Measurements from ENCODE around the gene CALML4.
"Not testable (repeated sequence)": the region's sequence is repeated elsewhere in the genome, so short reads cannot be mapped to it uniquely, and the experiment has no call there.

The CALML4 gene

DNA sequence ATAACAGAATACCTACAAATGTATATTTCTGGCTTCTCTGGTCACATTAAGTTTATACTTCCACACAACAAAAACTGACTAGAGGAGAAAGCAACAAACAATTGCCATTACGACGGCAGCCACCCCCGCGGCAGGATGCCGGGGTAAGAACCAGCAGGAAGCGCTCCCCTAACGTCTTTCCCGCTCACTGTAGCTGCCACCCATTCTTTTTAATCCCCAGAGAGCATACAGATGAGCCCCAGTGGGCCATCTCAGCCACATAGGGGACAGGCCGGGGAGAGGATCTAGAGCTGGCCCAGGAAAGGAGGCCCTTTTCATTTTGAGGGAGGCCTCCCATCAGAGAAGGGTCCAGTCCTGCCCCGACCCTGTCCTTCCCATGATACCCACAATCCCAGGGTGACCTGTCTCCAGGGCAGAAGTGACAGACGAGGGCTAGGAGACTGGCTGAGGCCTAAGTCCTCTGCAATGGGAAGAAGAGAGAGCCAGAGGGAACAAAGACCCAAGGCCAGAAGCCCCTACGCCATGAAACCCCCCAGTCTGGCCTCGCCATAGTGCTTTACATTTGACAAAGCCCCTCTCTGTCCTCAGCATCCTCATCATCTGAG, 3.6 kb upstream of the CALML4 start:
- in situ Hi-C loops (cut with MboI; ENCODE audit: low sequenced_read_pairs) = no loop called here

DNA sequence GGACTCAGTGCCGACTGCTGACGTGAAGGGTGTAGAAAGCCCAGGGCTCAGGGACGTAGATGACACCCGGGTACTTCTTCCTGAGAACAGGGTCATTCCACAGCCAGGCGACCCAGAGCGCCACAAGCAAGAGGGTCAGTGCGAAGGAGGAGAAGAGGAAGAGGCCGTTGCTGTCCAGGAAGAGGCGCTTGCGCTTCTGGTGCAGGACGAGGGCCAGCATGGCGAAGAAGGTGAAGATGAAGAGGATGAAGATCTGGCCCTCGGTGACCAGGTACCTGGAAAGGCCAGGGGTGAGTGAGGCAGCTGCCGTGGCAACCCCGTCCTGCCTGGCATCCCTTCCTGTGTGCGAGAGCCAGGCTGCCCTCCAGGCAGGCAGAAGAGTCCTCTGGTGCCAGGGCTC, 3.0 kb upstream of the CALML4 start:
- in situ Hi-C loops (cut with MboI; ENCODE audit: low sequenced_read_pairs) = no loop called here

DNA sequence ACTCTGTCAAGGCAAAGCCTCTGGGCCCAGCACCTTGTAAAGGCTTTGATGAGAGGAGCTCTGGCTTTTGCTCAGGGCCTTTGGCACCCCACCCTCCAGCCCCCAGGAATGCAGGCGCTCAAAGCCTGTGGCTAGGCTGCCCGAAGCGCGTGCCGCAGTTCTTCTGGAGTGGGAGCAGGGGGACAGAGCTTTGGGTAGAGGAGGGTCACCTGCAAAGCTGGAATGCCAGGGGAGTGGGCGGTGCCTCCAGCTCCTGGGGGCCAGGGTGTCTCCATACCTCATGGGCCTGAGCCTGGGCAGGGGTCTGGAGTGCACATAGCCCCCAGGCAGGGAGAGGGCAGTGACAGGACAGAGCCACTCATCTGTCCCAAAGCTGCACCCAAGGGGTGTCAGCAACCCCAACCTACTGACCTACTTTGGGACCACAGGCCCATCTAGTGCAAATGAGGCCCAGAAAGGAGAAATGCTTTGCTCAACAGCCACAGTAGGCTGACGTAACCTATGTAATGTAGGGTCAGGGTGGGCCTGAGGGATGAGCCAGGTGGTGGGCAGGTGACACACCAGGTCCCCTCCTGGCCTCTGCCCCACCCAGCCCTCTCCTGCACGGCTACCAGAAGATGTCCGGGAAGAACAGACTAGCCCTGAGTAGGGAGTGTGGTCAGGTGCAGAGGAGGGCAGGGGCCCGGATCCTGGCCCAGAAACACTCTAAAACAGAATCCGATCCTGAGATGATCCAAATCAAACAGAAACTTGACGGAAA, 2.2 kb upstream of the CALML4 start:
- in situ Hi-C loops (cut with MboI; ENCODE audit: low sequenced_read_pairs) = no loop called here

DNA sequence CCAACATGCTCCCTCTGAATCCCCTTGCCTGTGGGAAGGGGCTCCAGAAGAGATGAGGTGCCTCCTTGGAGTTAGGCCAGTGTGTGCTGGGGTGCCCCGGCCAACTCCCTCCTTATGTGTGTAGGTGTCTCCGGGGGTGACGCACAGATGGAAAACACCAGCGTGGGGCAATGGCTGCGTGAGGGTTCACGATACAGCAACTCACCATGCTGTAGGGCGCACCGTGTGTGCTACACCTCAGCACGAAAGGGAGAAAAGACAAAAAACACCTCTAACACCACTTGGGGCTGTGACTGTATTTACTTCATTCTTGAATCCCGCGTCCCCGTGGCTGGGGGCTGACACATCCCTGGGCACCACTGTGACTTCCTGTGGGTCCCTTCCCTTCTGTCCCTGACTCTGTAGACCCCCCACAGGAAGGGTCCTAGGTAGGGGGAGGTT, 1.6 kb upstream of the CALML4 start:
- in situ Hi-C loops (cut with MboI; ENCODE audit: low sequenced_read_pairs) = no loop called here

DNA sequence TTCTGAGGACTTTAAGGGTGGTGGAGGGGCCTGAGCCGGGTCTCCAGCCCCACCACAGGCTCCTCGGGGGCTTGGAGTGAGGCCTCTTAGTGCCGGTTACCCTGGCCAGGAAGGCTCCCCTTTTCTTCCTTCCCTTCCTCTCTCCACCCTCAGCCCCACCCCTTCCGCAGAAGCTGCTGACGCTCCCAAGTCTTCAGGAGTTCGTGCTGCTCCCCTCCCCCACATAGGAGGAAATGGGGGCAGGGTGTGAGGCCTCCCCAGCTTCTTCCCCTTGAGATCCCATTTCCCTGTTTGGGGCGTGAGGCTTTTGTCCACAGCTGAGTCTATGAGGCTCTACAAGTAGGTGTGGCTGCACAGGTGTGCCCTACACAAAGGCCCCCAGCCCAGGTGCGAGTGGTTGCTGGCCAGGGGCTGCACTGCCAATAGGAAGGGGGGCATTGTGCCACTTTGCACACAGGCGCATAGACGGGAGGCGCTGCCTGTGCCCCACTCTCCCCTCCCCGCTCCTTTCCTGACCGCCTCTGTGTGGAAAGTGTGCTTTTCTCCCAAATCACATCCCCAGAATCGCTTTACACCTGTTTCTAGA, 915 bp upstream of the CALML4 start:
- in situ Hi-C loops (cut with MboI; ENCODE audit: low sequenced_read_pairs) = no loop called here

DNA sequence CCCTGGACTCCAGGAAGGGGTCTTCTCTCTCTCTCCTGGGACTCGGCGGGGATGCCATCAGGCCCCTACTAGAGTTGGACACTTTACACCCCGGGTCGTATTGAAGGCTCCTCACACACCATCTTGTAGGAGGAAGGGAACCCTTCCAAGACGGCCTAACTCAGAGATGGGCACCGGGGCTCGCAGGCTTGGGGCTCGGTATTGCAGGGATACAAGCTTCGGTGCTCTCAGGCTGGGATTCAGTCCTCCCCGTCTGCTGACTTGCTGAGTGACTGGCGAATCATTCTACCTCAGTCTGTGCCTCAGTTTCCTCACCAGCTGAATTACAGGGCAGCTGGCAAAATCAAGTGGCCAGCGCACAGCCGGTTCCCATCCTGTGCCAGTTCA, 419 bp upstream of the CALML4 start:
- in situ Hi-C loops (cut with MboI; ENCODE audit: low sequenced_read_pairs) = no loop called here

DNA sequence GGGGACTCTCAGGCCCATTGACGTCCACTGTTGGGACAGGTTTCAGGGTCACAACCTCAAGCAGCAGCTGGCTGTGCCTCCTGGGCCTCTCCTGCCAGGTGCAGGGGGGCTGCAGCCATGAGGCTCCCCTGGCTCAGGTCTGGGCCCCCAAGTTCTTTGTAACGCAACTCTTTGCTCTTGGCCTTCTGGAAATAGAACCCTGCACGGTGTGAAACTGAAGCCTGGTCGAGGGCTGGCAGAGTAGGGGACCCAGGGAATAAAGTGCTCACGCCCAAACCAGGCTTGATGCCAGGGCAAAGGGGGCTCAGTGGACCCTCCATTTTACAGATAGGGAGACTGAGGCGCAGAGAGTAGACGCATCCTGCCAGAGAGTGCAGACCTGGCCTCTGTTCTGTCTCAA, 771 bp downstream of the CALML4 start:
- in situ Hi-C loops (cut with MboI; ENCODE audit: low sequenced_read_pairs) = no loop called here

DNA sequence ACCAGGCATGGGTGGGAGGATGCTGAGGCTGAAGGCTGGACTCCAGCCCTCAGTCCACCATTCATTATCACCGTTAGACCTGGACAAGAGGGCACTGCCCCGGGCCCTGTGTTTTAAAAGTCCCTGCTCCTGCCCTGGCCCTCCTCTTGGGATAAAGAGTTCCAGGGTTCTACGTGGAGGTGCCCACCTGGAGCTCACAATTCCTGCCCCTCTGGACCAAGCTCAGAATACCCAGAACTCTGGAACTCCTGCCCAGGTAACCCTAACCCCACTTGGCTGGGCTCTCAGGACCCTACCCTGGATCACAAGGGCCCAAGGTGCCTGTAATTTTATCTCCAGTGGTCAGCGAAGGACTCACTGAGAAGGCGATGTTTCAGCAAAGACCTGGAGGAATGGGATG, 1.2 kb downstream of the CALML4 start:
- in situ Hi-C loops (cut with MboI; ENCODE audit: low sequenced_read_pairs) = no loop called here

DNA sequence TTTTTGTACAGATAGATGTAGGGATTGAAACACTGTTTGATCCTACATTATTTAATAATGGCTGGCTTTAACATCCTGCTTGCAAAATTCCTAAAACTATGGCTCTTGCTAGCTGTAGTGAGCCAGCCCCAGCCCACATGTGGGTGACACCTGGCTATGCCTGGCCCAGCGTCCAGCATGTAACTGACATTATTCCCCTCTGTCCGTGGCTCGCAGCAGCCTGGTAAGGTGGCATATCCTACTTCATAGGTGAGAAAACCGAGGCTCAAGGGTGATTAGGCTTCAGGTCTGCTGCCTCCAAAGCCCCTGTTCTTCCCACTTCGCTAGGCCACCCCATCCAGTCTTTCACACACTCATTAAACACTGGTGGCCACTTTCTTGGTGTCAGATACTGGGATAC, 1.6 kb downstream of the CALML4 start:
- in situ Hi-C loops (cut with MboI; ENCODE audit: low sequenced_read_pairs) = no loop called here

DNA sequence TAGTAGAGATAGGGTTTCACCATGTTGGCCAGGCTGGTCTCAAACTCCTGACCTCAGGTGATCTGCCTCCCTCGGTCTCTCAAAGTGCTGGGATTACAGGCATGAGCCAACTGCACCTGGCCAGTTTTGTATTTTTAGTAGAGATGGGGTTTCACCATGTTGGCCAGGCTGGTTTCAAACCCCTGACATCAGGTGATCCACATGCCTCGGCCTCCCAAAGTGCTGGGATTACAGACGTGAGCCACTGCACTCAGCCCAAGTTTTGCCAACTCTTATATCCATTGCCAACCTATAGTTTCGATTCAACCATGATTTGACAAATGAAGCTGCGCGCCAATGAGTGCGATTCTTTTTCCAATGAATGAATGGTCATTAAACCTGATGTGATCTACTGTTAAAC, 2.1 kb downstream of the CALML4 start:
- in situ Hi-C loops (cut with MboI; ENCODE audit: low sequenced_read_pairs) = not testable (repeated sequence)

DNA sequence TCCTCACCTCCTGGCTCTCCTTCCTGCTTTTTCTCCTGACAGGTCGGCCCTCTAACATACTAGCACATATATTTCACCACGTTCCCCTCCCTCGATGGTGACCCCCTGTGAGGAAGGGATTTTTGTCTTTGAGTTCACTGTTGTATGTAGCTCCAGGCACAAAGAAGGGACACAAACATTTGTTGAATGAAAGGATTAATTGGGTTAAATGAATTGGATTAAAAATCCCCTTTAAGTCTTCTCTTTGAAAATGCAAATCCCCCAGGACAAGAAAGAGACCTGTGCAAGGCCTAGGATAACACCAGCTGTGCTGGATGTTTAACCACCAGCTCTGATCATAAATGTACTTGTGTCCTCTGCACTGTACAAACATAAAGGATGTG, 3.3 kb downstream of the CALML4 start:
- in situ Hi-C loops (cut with MboI; ENCODE audit: low sequenced_read_pairs) = no loop called here

DNA sequence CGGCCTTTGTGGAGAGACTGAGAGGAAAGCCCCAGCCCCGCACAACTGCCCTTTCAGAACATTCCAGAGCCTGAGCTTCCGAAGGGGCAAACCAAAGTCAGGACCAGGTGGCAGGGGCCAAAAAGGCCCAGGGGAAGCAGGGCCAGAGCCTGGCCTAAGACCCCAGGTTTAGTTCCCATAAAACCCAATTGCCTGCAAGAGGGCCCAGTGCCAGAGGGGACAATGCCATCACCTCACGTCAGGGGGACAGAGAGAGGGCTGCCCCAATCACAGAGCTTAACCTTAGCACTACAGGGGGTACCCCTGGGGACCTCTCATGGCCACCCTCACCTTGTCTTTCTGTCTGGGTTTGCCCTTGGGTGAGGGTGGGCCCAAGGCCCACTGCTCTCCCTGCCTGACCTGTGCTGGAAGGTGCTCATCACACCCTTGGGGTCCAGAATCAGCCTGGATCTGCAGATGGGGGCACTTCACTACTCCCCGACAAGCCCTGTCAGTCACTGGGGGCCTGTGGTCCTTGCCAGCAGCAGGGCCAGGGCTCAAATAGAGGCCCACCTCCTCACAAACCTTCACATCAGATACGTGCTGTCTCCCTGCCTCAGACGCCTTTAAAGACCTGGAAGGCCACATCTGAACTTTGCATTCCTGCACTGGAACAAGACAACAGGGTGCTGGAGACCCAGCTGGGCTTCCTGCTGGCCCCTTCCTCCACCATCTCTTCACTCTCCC, 3.8 kb downstream of the CALML4 start:
- in situ Hi-C loops (cut with MboI; ENCODE audit: low sequenced_read_pairs) = no loop called here

DNA sequence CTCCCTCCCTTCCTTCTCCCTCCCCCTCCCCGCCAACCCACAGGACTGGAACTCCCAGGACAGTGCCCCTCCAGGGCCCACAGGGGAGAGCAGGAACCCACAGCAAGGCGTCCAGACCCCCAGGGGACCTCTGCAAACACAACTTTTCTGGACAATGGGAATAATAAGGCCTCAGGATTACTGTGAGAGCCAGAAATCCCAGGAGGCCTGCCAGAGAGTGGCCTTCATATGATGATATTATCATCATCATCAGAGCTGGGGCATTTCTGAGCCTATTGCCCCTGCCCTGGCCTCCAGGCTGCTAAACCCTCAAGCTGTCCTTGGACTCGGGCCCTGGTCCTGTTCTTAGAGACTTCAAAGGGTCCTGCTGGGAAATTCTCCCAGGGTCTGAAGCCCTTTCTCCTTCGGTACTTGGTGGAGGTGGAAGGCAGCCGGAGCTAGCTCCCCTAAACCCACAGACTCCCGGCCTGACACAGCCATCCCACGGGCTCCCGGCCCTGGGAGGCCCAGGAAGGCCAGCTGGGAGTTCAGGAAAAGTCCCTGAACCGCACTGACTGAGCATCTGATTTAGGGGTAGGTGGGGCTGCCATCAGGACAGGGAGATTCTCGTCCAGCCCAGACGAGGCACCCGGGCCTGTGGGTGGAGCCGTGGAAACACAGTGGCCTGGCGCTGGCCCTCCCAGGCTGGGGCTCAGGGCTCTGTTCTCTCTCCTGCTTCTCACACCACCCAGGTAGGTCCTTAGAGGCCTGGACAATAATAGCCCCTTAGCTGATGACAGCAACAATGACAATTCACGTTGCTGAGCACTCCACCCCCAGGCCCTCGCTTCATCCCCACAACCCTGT, 4.9 kb downstream of the CALML4 start:
- in situ Hi-C loops (cut with MboI; ENCODE audit: low sequenced_read_pairs) = no loop called here

DNA sequence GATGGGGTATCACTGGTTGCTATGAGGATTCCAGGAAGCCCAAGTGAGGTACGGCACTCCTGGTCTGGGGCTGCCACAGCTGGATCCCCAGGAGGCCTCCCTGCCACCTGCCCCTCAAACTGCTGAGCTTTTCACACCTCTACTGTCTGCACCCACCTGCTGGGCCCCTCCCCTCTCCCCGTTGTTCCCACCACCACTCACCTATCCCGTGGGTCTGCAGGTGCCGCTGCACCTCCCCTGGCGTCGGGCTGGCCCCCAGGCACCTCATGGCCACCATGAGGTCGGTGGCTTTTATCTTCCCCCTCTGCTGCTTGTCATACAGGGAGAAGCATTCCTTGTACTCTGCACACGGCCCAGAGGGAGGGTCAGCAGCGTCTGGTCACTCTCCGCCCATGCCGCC, 5.8 kb downstream of the CALML4 start:
- in situ Hi-C loops (cut with MboI; ENCODE audit: low sequenced_read_pairs) = no loop called here

DNA sequence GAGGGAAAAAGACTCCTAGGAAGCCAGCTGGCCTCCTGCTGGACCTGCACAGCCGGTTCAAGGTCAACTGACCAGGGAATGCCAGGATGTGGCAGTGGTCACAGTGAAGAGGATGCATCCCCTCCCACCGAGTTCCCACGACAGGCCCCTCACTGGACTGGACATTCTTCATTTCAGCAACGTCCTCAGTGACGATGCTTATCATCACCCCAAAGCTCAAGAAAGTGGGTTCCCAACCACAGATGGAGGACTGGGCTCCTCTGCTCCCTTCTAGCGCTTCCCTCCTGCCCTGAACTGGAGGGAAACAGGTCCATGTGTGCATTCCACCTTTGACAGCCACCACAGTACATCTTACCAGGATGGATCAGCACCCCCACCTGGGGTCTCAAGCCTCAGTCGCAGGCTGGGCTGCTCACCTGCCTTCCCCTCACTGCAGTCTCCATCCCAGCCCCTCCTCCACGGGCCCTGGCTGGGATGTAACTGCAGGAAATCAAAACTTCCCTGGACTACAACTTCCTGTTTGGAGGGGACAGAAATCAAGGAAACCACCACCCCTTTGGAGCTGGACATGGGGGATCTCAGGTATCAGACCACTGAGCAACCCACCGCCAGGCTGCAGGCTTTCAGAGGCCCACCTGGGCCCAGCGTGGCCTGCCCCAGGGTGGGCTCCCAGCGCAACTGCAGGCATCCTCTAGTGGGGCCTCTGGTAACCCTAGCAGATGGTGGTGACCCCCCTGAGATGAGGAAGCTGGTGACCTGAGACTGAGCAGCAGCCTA, 7.3 kb downstream of the CALML4 start:
- in situ Hi-C loops (cut with MboI; ENCODE audit: low sequenced_read_pairs) = no loop called here

DNA sequence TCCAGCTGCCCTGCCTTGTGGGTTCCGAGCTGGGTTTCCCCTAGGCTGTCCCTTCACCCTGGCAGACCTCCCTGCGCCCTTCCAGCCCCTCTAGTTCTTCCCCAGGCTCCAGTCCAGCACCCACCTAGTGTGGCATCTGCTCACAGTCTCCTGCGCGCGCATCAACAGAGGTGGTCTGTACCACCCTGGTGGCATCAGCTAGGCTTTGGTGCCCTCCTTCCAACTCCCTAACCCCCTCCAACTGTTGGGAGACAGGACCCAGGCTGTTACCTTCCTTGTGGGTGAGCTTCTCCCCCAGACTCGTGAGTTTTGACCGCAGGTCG, 8.0 kb downstream of the CALML4 start:
- in situ Hi-C loops (cut with MboI; ENCODE audit: low sequenced_read_pairs) = no loop called here

DNA sequence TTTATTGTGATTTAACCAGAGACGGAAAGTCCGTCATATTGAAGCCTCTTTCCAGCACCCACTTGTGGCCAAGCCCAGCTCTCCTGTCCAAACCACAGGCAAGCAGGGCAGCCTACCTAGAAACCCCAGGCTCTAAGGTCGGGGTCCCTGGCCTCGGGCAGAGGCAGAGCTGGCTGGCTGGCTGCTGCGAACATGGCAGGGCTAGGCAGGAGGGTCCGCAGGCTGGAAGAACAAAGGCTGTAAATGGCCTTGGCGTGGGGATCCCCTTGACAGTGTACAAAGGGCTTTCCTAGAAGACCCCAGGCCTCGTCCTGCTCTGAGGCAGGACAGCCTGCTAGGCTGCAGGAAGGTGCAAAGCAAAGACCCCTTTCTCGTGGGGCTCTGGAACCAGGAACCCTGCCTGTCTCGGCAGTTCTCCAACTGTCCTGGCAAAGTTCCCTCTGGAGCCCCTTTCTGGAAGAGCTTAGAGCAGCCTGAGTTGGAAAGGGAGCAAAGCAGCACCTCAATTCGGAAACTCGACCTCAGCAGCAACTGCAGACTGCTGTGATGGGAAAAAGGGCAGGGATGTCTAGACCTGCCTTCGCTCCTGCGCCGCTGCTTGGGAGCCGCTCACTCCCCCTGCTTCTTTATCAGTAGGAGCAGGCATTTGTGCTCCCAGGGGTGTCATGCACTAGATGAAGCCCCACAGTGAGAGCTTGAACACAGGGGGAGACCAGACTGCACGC, 8.5 kb downstream of the CALML4 start:
- in situ Hi-C loops (cut with MboI; ENCODE audit: low sequenced_read_pairs) = no loop called here

DNA sequence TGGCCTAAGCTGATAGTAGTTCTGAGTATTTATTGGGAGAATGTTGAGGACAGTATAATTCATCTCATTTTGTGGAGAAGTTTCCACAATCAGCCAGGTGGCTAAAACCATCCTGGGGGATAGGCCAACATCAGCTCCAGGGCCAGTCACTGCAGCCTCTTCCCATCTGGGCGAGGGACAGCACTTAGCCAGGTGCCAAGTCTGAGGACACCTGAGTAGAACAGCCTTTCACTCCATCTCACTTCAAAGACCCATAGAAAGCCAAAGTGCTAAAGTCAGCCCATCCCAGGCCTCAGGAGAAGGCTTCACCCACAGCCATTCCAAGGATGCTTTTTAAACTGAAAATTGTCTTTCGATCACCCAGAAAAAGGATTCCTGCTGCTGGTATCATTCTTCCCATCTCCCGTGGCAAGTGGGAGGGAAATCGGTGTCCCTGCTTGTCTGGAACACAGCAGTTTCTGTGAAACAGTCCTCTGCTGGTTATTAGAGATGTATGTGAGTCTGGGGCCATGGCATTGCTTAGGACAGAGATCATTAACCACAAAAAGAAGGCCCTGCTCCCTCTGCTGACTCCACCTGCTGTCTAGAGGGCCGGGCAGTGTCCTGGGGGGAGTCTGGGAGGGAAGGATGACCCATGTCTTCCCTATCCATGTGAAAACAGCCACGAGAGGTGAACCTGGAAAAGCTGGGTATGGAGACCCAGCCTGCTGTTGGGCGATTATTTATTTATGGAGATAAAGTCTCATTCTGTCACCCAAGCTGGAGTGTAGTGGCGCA, 9.6 kb downstream of the CALML4 start:
- in situ Hi-C loops (cut with MboI; ENCODE audit: low sequenced_read_pairs) = no loop called here
